Testis (tissue), 2 donors: Measurements from ENCODE around the gene PPP6R3.

ENCODE experiments used
- POLR2A ChIP-seq: fragments of 450-650 bp; IDR thresholded peaks from one replicate; pipeline ENCODE4 v1.6.1; 2017; ENCODE audit warnings: antibody characterized with exemption, mild to moderate bottlenecking, moderate library complexity
- TF ChIP-seq, protein P1 (sequence below), 3 experiments: fragments of 450-650 bp in 2 of 3; fragments of 200-600 bp in 1 of 3; sonication (generic) in 1 of 3; IDR thresholded peaks; one replicate each; pipeline ENCODE4 v1.5.1; 2016 to 2019; ENCODE audit warnings: antibody characterized with exemption in 3 of 3, mild to moderate bottlenecking in 2 of 3, moderate library complexity in 1 of 3

DNA sequence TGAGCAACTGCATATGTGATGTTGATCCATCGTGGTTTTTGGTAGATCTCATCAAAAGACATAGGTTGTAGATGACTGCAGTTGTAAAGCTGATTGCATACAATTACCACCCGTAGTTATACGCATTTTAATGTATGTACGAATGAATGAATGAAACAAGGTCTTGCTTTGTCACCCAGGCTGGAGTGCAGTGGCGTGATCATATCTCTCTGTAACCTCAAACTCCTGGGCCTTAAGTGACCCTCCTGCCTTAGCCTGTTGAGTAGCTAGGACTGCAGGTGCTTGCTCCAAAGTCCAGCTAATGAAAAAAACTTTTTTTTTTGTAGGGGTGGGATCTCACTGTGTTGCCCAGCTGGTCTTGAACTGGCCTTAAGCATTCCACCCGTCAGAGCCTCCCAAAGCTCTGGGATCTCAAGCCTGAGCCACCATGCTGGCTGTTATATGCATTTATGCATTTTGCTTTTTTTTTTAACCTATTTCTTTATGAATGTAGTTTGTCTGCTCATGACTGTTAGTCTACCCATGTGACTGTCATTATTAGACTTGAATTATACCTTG lies 53.5 kb downstream of the PPP6R3 start:
- TF ChIP-seq, protein P1, sequence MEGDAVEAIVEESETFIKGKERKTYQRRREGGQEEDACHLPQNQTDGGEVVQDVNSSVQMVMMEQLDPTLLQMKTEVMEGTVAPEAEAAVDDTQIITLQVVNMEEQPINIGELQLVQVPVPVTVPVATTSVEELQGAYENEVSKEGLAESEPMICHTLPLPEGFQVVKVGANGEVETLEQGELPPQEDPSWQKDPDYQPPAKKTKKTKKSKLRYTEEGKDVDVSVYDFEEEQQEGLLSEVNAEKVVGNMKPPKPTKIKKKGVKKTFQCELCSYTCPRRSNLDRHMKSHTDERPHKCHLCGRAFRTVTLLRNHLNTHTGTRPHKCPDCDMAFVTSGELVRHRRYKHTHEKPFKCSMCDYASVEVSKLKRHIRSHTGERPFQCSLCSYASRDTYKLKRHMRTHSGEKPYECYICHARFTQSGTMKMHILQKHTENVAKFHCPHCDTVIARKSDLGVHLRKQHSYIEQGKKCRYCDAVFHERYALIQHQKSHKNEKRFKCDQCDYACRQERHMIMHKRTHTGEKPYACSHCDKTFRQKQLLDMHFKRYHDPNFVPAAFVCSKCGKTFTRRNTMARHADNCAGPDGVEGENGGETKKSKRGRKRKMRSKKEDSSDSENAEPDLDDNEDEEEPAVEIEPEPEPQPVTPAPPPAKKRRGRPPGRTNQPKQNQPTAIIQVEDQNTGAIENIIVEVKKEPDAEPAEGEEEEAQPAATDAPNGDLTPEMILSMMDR (IDR thresholded peaks at IDR 0.05), result no peak
- no peak for TF ChIP-seq POLR2A
